Stimulated activated CD8-positive, alpha-beta memory T cell treated with anti-CD3 and anti-CD28 coated beads, Interleukin-12 subunit alpha, Interleukin-12 subunit beta, amount 100 ng/mL, for 24 hours (primary cell): ENCODE measurements around the gene VCAM1.
"Not testable (repeated sequence)": the region's sequence is repeated elsewhere in the genome, so short reads cannot be mapped to it uniquely, and the experiment has no call there.

ENCODE experiments used
- DNase-seq: peaks from one replicate; pipeline ENCODE4 v3.0.0-alpha.2; 2020; ENCODE audit errors: extremely low read depth

VCAM1 gene

DNA sequence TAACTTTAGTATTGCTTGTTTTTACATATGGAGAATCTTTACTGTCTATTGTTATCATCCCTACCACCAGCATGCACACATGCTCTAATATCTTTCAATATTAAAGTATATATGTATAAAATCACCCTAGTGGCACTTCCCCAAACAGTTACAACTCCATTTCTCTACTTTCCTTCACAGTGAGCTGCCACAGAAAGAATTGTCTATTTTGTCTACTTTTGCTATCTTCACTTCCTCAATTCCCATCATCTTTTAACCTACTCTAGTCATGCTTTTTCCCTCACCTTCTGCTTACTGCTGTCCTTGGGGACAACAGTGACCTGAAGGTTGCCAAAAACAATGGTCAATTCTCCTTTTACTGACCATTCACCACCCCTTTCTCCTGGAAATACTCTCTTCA is 59.2 kb downstream of the VCAM1 start:
- DNase-seq: no peak

GRCh38 chr1:100780814-100781213 is 61.3 kb downstream of the VCAM1 start:
- DNase-seq: no peak

- not testable (repeated sequence) for DNase-seq
Measured at GRCh38 chr1:100781728-100782127, 62.2 kb downstream of the VCAM1 start.

DNA sequence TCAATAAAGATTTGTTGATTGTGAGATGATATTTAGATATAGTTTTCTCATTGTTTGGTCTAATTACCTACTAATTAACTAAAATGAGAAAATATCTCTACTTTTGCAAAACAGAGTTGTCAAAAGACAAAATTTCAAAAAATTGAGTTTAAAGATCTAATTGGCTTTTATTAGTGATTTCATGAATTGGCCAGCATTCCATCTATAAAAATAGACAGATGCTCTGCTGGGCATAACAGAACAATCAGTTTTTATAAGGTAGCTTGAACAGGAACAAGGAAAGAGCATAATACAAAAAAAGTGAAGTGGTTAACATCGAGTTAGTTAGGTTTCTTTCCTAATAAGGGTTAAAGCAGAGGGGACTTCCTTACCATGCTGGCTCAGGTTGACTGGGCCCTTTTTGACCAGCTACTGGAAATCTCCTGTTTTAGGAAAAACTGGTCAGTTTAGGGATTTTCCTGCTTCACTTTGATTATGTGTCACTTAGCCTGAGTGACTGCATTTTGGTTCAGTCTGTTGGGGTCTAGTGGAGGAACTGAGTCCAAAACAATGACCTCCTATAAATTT is 63.0 kb downstream of the VCAM1 start:
- DNase-seq: no peak

DNA sequence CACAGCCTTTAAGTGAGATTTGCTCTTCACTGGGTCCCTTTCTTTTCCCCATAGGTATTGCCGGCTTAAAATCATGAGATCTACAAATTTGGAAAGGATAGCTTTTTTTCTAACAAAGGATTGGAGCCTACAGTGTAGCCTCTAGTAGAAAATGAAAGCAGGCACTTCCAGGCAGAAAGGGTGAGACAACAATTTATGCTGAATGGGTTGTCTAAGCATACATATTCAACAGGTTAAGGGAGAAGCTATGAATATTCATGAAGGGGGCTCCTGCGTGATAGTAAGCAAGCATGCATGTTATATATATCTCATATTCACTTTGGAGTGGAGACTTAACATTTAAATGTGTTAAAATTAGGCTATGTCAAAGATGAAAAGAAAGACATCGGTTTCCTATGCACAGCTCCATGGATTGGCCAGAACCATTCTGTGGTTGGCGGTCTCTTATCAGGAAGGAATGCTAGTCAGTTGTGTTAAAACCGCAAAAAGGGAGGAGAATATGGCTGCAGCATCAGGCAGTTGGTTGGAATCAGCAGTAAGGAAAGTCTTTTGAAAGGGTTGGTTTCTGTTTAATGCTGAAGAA is 66.0 kb downstream of the VCAM1 start:
- DNase-seq: no peak

DNA sequence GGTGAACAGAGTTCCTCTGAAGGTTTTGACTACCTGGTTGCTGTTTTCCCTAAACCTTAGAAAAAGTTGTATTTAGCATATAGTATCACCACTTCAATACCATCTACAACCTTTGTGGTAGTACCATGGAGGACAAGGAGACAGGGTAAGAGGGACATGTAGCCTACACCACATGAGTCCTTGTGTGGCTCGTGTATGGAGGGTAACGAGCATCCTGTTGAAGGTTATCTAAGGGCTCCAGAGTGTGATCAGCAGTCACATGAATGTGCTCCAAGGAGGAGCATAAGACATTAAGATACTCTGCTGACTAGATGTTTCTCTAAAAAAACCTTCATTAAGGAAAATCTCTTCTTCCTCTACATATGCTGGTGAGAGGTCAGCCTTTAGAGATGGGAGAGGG is 67.3 kb downstream of the VCAM1 start:
- no peak for DNase-seq
